Frontal cortex (tissue), 4 donors: ENCODE measurements around the gene SMARCB1. TPM values are rescaled to one million over a fixed set of nuclear protein-coding genes. Genes with fewer than 3 reads are reported as not detected.

ENCODE experiments used
- DNase-seq, 2 donors: peaks; one replicate each; pipeline ENCODE4 v3.0.0; 2012; ENCODE audit warnings: low spot score in 2 of 2
- FAIRE-seq: peaks from 2 replicates; lab custom pipeline; 2012; peaks lifted over from hg19 to GRCh38; lab: Jason Lieb, UNC
- total RNA-seq: library from RNA; depleted of rRNA; stranded (reverse); fragments of >200 nt; gene quantifications from one replicate; pipeline ENCODE4 v1.2.3, GENCODE V29; 2014
- donor health status: control.
- donor health status: control.
- donor health status: control.

The SMARCB1 gene
- total RNA-seq, 1 donor from 2014 or later = 25.7 TPM

- DNase-seq = no peak
- no peak for FAIRE-seq
These were observed 51.3 kb downstream of the SMARCB1 start for GRCh38 chr22:23837911-23838680.

GRCh38 chr22:23838681-23839468 lies 52.1 kb downstream of the SMARCB1 start, which contains the start of gene DERL3:
DERL3 (minus strand) TSS chr22:23839006; CDS start chr22:23838987, 19 bp downstream.
- DNase-seq (peak; percentile 82 to 92), FAIRE-seq (peak; percentile 63)

- DNase-seq = no peak
- no peak for FAIRE-seq
These were observed 53.3 kb downstream of the SMARCB1 start for GRCh38 chr22:23840026-23840425.

- FAIRE-seq = no peak
These were observed 54.5 kb downstream of the SMARCB1 start for GRCh38 chr22:23841292-23841691.

GRCh38 chr22:23841736-23842445 lies 55.1 kb downstream of the SMARCB1 start:
- FAIRE-seq (no peak), DNase-seq (no peak)

More at GRCh38 chr22:23841292-23841691, 54.5 kb downstream of the SMARCB1 start:
- DNase-seq = no peak

GRCh38 chr22:23842599-23842998 lies 55.8 kb downstream of the SMARCB1 start:
- DNase-seq (no peak), FAIRE-seq (no peak)

- DNase-seq (no peak), FAIRE-seq (no peak)
These were observed 58.0 kb downstream of the SMARCB1 start for GRCh38 chr22:23844739-23845202.

- DNase-seq (no peak), FAIRE-seq (no peak)
These were observed 58.7 kb downstream of the SMARCB1 start for GRCh38 chr22:23845265-23846080.

- FAIRE-seq (no peak), DNase-seq (no peak)
These were observed 59.3 kb downstream of the SMARCB1 start for GRCh38 chr22:23846081-23846469.

GRCh38 chr22:23847310-23847920 lies 60.6 kb downstream of the SMARCB1 start:
- no peak for FAIRE-seq
- DNase-seq = no peak

- FAIRE-seq (no peak), DNase-seq (no peak)
These were observed 61.5 kb downstream of the SMARCB1 start for GRCh38 chr22:23847991-23848864.

GRCh38 chr22:23849009-23850006 lies 62.5 kb downstream of the SMARCB1 start:
- FAIRE-seq = no peak
- peak; percentile 85 to 94 for DNase-seq

- no peak for DNase-seq
- no peak for FAIRE-seq
These were observed 63.4 kb downstream of the SMARCB1 start for GRCh38 chr22:23850136-23850611.

GRCh38 chr22:23856721-23857605 lies 70.2 kb downstream of the SMARCB1 start:
- DNase-seq (no peak), FAIRE-seq (no peak)

- FAIRE-seq (no peak), DNase-seq (peak; percentile 90 to 94)
These were observed 71.1 kb downstream of the SMARCB1 start, which contains the start of gene SLC2A11 for GRCh38 chr22:23857606-23858483. SLC2A11 (plus strand) TSS chr22:23857875; CDS start chr22:23858000, 125 bp downstream.
